ENCODE results near the gene ZDHHC14.

DNA sequence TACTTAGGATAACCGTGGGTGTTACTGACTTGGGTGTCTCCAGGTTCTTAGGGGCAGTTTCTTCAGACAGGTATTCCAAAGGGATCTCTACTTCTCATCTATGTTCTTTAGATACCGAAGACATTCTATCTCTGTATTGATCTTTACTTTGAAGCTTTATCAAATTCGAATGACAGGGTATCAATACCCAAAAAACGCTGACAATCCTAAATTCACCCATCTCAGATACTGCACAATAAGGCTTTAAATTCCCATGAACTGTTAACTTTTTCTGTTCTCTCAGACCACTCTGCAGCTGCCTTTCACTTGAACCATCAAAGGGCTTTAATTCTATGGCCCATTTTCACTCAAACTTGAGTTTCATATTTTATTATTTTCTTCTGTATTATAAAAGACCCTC, 72.1 kb downstream of the ZDHHC14 start:
- TF ChIP-seq, protein P1, sequence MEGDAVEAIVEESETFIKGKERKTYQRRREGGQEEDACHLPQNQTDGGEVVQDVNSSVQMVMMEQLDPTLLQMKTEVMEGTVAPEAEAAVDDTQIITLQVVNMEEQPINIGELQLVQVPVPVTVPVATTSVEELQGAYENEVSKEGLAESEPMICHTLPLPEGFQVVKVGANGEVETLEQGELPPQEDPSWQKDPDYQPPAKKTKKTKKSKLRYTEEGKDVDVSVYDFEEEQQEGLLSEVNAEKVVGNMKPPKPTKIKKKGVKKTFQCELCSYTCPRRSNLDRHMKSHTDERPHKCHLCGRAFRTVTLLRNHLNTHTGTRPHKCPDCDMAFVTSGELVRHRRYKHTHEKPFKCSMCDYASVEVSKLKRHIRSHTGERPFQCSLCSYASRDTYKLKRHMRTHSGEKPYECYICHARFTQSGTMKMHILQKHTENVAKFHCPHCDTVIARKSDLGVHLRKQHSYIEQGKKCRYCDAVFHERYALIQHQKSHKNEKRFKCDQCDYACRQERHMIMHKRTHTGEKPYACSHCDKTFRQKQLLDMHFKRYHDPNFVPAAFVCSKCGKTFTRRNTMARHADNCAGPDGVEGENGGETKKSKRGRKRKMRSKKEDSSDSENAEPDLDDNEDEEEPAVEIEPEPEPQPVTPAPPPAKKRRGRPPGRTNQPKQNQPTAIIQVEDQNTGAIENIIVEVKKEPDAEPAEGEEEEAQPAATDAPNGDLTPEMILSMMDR (IDR thresholded peaks at IDR 0.05): no peak
- TF ChIP-seq POLR2AphosphoS5 (IDR thresholded peaks at IDR 0.05) (no peak), POLR2A (IDR thresholded peaks at IDR 0.05) (no peak), EP300 (IDR thresholded peaks at IDR 0.05) (no peak)
